GM10248 (cell line): ENCODE results near the gene CHTOP.

Source experiments
- CTCF ChIA-PET: fragments of 300-600 bp; sonication (Branson Sonifier 250); formaldehyde crosslinking; extraction: SDS; loops from one replicate; lab custom pipeline; 2021; ENCODE audit warnings: antibody characterized with exemption; lab: Yijun Ruan, JAX
- POLR2A ChIA-PET: fragments of 350-650 bp; sonication (Branson Sonifier 250); formaldehyde crosslinking; extraction: SDS; loops from one replicate; lab custom pipeline; 2020; ENCODE audit warnings: antibody characterized with exemption; lab: Yijun Ruan, JAX
- DNase-seq: peaks from one replicate; pipeline ENCODE4 v3.0.0; 2012; ENCODE audit errors: extremely low spot score
- CTCF ChIP-seq: IDR thresholded peaks from 2 replicates; pipeline ENCODE4 v1.5.1; 2012; ENCODE audit warnings: mild to moderate bottlenecking, low read depth; ENCODE audit errors: extremely low read depth, missing control alignments, control extremely low read depth

Gene CHTOP

GRCh38 chr1:153624965-153625611 is 8.8 kb upstream of the CHTOP start:
- ChIA-PET POLR2A (no interaction called here), CTCF (interaction anchor here (1.1 to 6.0 kb wide), 4 partner anchors 10 to 114 kb away, joined by 3 to 26 read pairs (median 11); no protein-coding TSS in a partner anchor)
- DNase-seq = no peak
- no peak for TF ChIP-seq CTCF

GRCh38 chr1:153626477-153626903 is 7.4 kb upstream of the CHTOP start:
- TF ChIP-seq CTCF = no peak
- no peak for DNase-seq
- POLR2A ChIA-PET = no interaction called here
- CTCF ChIA-PET = interaction anchor here (0.8 to 6.6 kb wide), 18 partner anchors 8 to 131 kb away, joined by 3 to 105 read pairs (median 4); partner anchors contain the start of genes S100A14, S100A16 and S100A6

GRCh38 chr1:153626904-153627714 is 6.8 kb upstream of the CHTOP start, which contains the start of gene S100A13:
TSS of gene S100A13 (minus strand) at chr1:153627505. CDS start at chr1:153626472, 1,033 bp downstream.
- peak; percentile 66 for TF ChIP-seq CTCF
- POLR2A ChIA-PET = interaction anchor here (1.1 to 1.7 kb wide), 2 partner anchors 11 to 55 kb away, joined by 3 to 6 read pairs; no protein-coding TSS in a partner anchor
- DNase-seq = peak; percentile 69
- CTCF ChIA-PET = interaction anchor here (0.8 to 6.6 kb wide), 24 partner anchors 9 to 272 kb away, joined by 3 to 105 read pairs (median 4); partner anchors contain the start of genes S100A14, S100A16, S100A5 and S100A6

GRCh38 chr1:153627715-153628626 is 5.9 kb upstream of the CHTOP start, which contains the start of gene S100A1:
TSS of gene S100A1 (plus strand) at chr1:153628434. CDS start at chr1:153630522, 2,088 bp downstream.
- ChIA-PET CTCF (interaction anchor here (0.7 to 6.6 kb wide), 25 partner anchors 9 to 272 kb away, joined by 3 to 105 read pairs (median 4); partner anchors contain the start of genes S100A14, S100A16, S100A5 and S100A6), POLR2A (interaction anchor here (1.1 to 1.7 kb wide), 2 partner anchors 10 to 56 kb away, joined by 3 to 6 read pairs; no protein-coding TSS in a partner anchor)
- no peak for DNase-seq
- no peak for TF ChIP-seq CTCF

- DNase-seq = no peak
- ChIA-PET POLR2A (interaction anchor here (1.7 kb wide), 1 partner anchor 10 kb away, joined by 6 read pairs; no protein-coding TSS in a partner anchor), CTCF (interaction anchor here (0.7 to 6.6 kb wide), 11 partner anchors 9 to 118 kb away, joined by 3 to 105 read pairs (median 7); partner anchors contain the start of genes S100A14, S100A16 and S100A5)
- no peak for TF ChIP-seq CTCF
Observed at GRCh38 chr1:153628638-153629342, 5.1 kb upstream of the CHTOP start.
